LNCaP clone FGC (cell line): Measurements from ENCODE around the gene NDUFV2.

ENCODE experiments used
- DNase-seq: peaks from one replicate; pipeline ENCODE4 v3.0.0-alpha.2; 2011; ENCODE audit warnings: low read depth
- H3K4me3 ChIP-seq: 2 replicates; pipeline ENCODE4 v1.5.1; 2011; ENCODE audit warnings: mild to moderate bottlenecking, low read depth, low read length, control low read depth
- CTCF ChIP-seq: IDR thresholded peaks from 2 replicates; pipeline ENCODE4 v1.5.1; 2012; ENCODE audit warnings: mild to moderate bottlenecking; ENCODE audit not compliant: control insufficient read depth, insufficient read depth; ENCODE audit errors: extremely low read depth

Gene NDUFV2

DNA sequence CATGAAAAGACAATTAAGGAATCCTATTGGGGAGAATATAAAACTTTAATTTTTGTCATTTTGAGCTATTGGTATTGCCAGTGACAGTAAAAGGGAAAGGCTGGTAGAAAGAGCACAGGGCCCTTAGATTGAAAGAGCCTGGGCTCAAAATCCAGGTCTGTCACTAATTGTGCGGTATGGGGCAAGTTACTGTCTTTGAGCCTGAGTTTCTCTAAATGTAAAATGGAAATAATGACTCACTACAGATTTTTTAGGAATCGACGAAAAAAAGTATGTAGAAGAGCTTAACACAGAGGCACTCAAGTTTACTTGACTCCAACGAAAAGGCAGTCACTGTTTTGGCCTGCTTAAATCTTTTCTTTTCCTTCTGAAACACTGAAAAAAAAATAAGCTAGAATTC, 7.0 kb downstream of the NDUFV2 start:
- H3K4me3 ChIP-seq: no peak overlapping the region
- TF ChIP-seq CTCF: no peak
- DNase-seq: no peak

DNA sequence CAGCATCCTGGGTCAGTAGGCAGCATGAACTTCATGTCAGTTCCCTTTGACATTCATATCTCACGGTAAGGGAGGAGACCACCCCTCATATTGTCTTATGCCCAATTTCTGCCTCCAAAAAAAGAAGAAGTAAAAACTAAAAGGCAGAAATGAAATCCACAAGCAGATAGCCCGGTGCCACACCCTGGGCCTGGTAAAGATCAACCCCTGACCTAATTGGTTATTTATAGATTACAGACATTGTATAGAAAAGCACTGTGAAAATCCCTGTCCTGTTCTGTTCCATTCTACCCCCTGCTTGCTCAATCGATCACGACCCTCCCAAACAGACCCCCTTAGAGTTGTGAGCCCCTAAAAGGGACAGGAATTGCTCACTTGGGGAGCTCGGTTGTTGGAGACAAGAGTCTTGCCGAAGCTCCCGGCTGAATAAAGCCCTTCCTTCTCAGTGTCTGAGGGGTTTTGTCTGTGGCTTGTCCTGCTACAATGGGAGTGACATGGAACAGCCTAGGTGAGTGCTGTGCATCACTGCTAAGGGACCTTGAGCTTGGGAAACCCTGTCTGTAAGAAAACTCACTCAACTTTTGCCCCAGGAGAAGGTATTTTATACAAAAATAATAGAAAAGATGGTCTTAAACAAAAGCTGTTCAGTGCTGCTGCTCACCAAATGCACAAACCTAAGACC, 11.1 kb downstream of the NDUFV2 start:
- no peak overlapping the region for H3K4me3 ChIP-seq
- no peak for TF ChIP-seq CTCF

DNA sequence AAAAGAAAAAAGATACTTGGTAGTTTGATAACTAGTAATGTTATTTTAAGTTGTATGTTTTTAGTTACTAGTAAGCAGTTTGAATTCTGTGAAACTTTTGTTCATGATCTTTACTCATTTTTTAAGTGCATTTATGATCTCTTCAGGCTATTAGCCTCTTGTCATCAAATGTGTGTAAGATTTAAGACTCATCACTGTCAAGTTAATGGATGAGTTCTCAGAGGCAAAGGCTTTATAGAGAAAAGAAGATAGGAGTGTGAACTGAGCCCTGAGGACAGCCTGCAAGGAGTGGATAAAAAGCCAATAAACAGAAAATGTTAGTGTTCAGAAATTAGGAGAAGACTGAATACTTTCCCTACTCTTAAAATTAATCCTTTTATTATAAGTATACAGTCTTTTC, 13.5 kb downstream of the NDUFV2 start:
- no peak for DNase-seq
- TF ChIP-seq CTCF: no peak
- no peak overlapping the region for H3K4me3 ChIP-seq

More for the DNA sequence above, 11.1 kb downstream of the NDUFV2 start:
- no peak for DNase-seq

- TF ChIP-seq CTCF: no peak
- H3K4me3 ChIP-seq: no peak overlapping the region
- no peak for DNase-seq
These were observed 15.7 kb downstream of the NDUFV2 start for GRCh38 chr18:9117980-9118841.

GRCh38 chr18:9120796-9121195, 18.3 kb downstream of the NDUFV2 start:
- no peak for DNase-seq
- TF ChIP-seq CTCF: no peak
- no peak overlapping the region for H3K4me3 ChIP-seq

GRCh38 chr18:9123520-9123919, 21.0 kb downstream of the NDUFV2 start:
- H3K4me3 ChIP-seq: no peak overlapping the region
- no peak for DNase-seq
- TF ChIP-seq CTCF: no peak
